T-cell (primary cell): ENCODE results near the gene KIF5C. TPM values are rescaled to one million over a fixed set of nuclear protein-coding genes. Genes with fewer than 3 reads are reported as not detected.

Experiments used
- ATAC-seq, 4 experiments: fragments of 200-7000 bp in 3 of 4; fragments of 150-1000 bp in 1 of 4; cut with Tn5 transposase; replicated peaks in 1 of 4; 1 replicate in 3 of 4; 2 replicates in 1 of 4; pipeline ENCODE4 v1.10.0; 2021; ENCODE audit warnings: moderate library complexity in 3 of 4, mild to moderate bottlenecking in 2 of 4, moderate number of reproducible peaks in 1 of 4
- CTCF ChIA-PET, 2 donors: fragments of 300-600 bp; sonication (Branson Sonifier 250); formaldehyde crosslinking; loops; one replicate each; lab custom pipeline; 2022; ENCODE audit warnings: antibody characterized with exemption in 2 of 2; lab: Charles Lee
- POLR2A ChIA-PET, 2 donors: fragments of 300-600 bp; sonication (Branson Sonifier 250); formaldehyde crosslinking; loops; one replicate each; lab custom pipeline; 2022; ENCODE audit warnings: antibody characterized with exemption in 2 of 2; lab: Charles Lee
- DNase-seq, 35 experiments: peaks; one replicate each; pipeline versions ENCODE4 v3.0.0 to v3.0.0-alpha.2; 2013 to 2023
- H3K27ac ChIP-seq: one replicate; pipeline ENCODE4 v1.5.1; 2013; ENCODE audit warnings: low read length
- H3K27me3 ChIP-seq, 2 experiments: replicated peaks in 1 of 2; 1 replicate in 1 of 2; 2 replicates in 1 of 2; pipeline versions ENCODE4 v1.6.1 to v1.7.0; 2013; ENCODE audit warnings: low read length in 1 of 2, mixed read lengths in 1 of 2; ENCODE audit not compliant: control insufficient read depth in 2 of 2, insufficient read depth in 2 of 2; ENCODE audit errors: extremely low read depth in 1 of 2
- H3K36me3 ChIP-seq, 2 donors: 1 replicate in 1 of 2; 2 replicates in 1 of 2; pipeline versions ENCODE4 v1.6.1 to v1.7.0; 2013; ENCODE audit warnings: low read length in 1 of 2; ENCODE audit not compliant: control insufficient read depth in 2 of 2, insufficient read depth in 1 of 2; ENCODE audit errors: extremely low read depth in 1 of 2
- H3K4me1 ChIP-seq, 2 experiments: 1 replicate in 1 of 2; 2 replicates in 1 of 2; pipeline versions ENCODE4 v1.6.1 to v1.7.0; 2013; ENCODE audit warnings: low read length in 2 of 2, mixed read lengths in 1 of 2; ENCODE audit not compliant: insufficient read depth in 2 of 2, control insufficient read depth in 1 of 2; ENCODE audit errors: extremely low read depth in 1 of 2
- H3K4me3 ChIP-seq, 2 donors: 1 replicate in 1 of 2; 2 replicates in 1 of 2; pipeline versions ENCODE4 v1.5.1 to v1.7.0; 2013; ENCODE audit warnings: mild to moderate bottlenecking in 2 of 2, low read length in 1 of 2, moderate library complexity in 1 of 2; ENCODE audit not compliant: control insufficient read depth in 1 of 2; ENCODE audit errors: extremely low read depth in 1 of 2
- H3K9me3 ChIP-seq: 2 replicates; pipeline ENCODE4 v1.7.0; 2013
- H3K27ac Mint-ChIP-seq, 2 donors: one replicate each; pipeline ENCODE4 v1.8.0; 2020 to 2021; ENCODE audit warnings: mild to moderate bottlenecking in 2 of 2, mixed read lengths in 2 of 2
- H3K27me3 Mint-ChIP-seq, 2 donors: one replicate each; pipeline ENCODE4 v1.8.0; 2021 to 2022; ENCODE audit warnings: mixed read lengths in 2 of 2
- H3K36me3 Mint-ChIP-seq: one replicate; pipeline ENCODE4 v1.8.0; 2021; ENCODE audit warnings: mixed read lengths
- H3K4me1 Mint-ChIP-seq, 3 donors: one replicate each; pipeline ENCODE4 v1.8.0; 2020 to 2022; ENCODE audit warnings: mixed read lengths in 3 of 3, mild to moderate bottlenecking in 1 of 3
- H3K4me3 Mint-ChIP-seq, 3 donors: one replicate each; pipeline ENCODE4 v1.8.0; 2020 to 2022; ENCODE audit warnings: mild to moderate bottlenecking in 3 of 3, mixed read lengths in 3 of 3, moderate library complexity in 3 of 3
- H3K9me3 Mint-ChIP-seq, 3 donors: one replicate each; pipeline ENCODE4 v1.8.0; 2020 to 2022; ENCODE audit warnings: mixed read lengths in 3 of 3
- WGBS: methylation state at CpG from one replicate; pipeline ENCODE4 v1.1.5; 2013; ENCODE audit warnings: missing lambda C conversion rate; ENCODE audit not compliant: insufficient coverage; 5-methylcytosine and 5-hydroxymethylcytosine counted together
- total RNA-seq, 35 experiments: library from RNA in 6 of 35; stranded (reverse) in 6 of 35; fragments of 120-200 nt in 1 of 35; gene quantifications; one replicate each; pipeline versions ENCODE4 v1.2.1 to v1.2.4 and lab custom pipeline; 2013 to 2026

The KIF5C gene
- total RNA-seq, 5 donors from 2014 or later (not counting 1 experiment from before 2014, with no cell fraction given) = 9.4 to 17.0 (median 14.7) TPM

GRCh38 chr2:149029307-149029965 is 154.4 kb downstream of the KIF5C start:
- Mint-ChIP-seq H3K4me1 (peaks cover 0 to 7% (median 4%) of the 10 kb centered on the region in 3 donors), H3K4me3 (no peak overlapping the region)
- POLR2A ChIA-PET = no interaction called here

DNA sequence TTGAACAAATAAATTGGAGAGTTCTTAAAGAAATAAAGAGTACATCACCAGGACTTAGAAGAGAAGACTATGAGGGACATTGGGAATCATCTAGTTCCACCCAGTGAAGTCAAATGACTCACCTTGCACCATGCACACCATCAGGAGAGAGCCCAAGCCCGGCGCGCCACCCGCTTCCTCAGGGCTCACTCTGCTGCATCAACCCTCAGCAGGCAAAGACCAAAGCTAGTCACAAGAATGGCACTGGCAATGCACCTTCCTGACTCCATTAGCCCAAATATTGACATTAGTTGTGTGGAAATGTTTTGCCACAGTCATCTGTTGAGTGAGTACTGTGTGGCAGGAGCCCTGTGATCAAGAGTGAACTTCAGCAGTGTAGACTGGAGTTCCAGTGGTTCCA is 156.4 kb downstream of the KIF5C start:
- H3K4me1 Mint-ChIP-seq = peaks cover 0 to 7% (median 4%) of the 10 kb centered on the region in 3 donors
- Histone ChIP-seq H3K36me3 (no peaks in the 10 kb centered on the region), H3K9me3 (no peaks in the 10 kb centered on the region), H3K4me1 (no peaks in the 10 kb centered on the region), H3K27me3 (peaks cover 0 to 16% of the 10 kb centered on the region in 2 experiments), H3K27ac (no peak overlapping the region), H3K4me3 (no peak overlapping the region)
- ATAC-seq = no peak
- CTCF ChIA-PET = interaction anchor here in 1 of 2 donors (0.5 to 1.5 kb wide), 2 partner anchors 14 to 1985 kb away, joined by 4 to 5 read pairs; no protein-coding TSS in a partner anchor
- no CpG with 5 or more reads among the region's 4 CpGs for WGBS
- peaks cover 12 to 20% of the 10 kb centered on the region in 2 donors for H3K27me3 Mint-ChIP-seq
- H3K4me3 Mint-ChIP-seq = no peak overlapping the region
- POLR2A ChIA-PET = no interaction called here
- H3K36me3 Mint-ChIP-seq = no peaks in the 10 kb centered on the region
- no peak overlapping the region for H3K27ac Mint-ChIP-seq
- H3K9me3 Mint-ChIP-seq = no peaks in the 10 kb centered on the region
- DNase-seq = no peak

More at GRCh38 chr2:149029307-149029965, 154.4 kb downstream of the KIF5C start:
- Mint-ChIP-seq H3K36me3 (no peaks in the 10 kb centered on the region), H3K27me3 (peaks cover 8 to 15% of the 10 kb centered on the region in 2 donors), H3K9me3 (no peaks in the 10 kb centered on the region), H3K27ac (no peak overlapping the region)
- Histone ChIP-seq H3K27me3 (peaks cover 0 to 12% of the 10 kb centered on the region in 2 experiments), H3K9me3 (no peaks in the 10 kb centered on the region), H3K36me3 (no peaks in the 10 kb centered on the region), H3K4me1 (no peaks in the 10 kb centered on the region), H3K4me3 (no peak overlapping the region), H3K27ac (no peak overlapping the region)
- CTCF ChIA-PET = interaction anchor here (0.6 to 1.7 kb wide), 3 partner anchors 11 to 13 kb away, joined by 3 to 7 read pairs (median 3); no protein-coding TSS in a partner anchor
- DNase-seq (no peak), ATAC-seq (no peak)
- 95% methylated on average over 4 of the region's 11 CpGs for WGBS

DNA sequence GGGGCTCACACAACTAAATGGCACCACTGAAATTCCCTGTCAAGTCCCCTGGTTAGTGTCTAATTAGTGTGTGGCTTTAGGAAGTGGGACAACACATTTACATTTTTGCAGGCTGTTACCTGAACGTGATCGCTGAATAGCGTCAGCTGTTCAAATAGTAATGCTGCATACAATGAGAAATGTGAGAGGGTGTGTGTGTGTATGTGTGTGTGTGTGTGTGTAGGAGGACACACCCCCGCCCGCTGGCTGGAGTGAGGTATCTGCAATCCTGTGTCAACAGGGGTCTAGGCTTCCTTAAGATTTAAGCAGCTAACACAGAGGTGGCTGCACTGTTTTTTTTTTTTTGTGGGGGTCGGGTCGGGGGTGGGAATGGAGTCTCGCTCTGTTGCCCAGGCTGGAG is 158.7 kb downstream of the KIF5C start:
- H3K4me1 Mint-ChIP-seq = peaks cover 4 to 12% (median 6%) of the 10 kb centered on the region in 3 donors
- no peaks in the 10 kb centered on the region for H3K36me3 Mint-ChIP-seq
- peaks cover 21 to 38% of the 10 kb centered on the region in 2 donors for H3K27me3 Mint-ChIP-seq
- Histone ChIP-seq H3K9me3 (no peaks in the 10 kb centered on the region), H3K27ac (no peak overlapping the region), H3K4me3 (no peak overlapping the region), H3K4me1 (no peaks in the 10 kb centered on the region), H3K36me3 (no peaks in the 10 kb centered on the region), H3K27me3 (peaks cover 3 to 36% of the 10 kb centered on the region in 2 experiments)
- ChIA-PET CTCF (interaction anchor here in 1 of 2 donors (0.6 kb wide), 2 partner anchors 141 to 1053 kb away, joined by 4 to 5 read pairs; no protein-coding TSS in a partner anchor), POLR2A (no interaction called here)
- H3K4me3 Mint-ChIP-seq = no peak overlapping the region
- no peak overlapping the region for H3K27ac Mint-ChIP-seq
- no peak for DNase-seq
- H3K9me3 Mint-ChIP-seq = no peaks in the 10 kb centered on the region
- WGBS = 97% methylated on average over 5 of the region's 8 CpGs
- no peak for ATAC-seq

- Histone ChIP-seq H3K27me3 (peaks cover 3 to 41% of the 10 kb centered on the region in 2 experiments), H3K4me3 (no peak overlapping the region), H3K4me1 (peaks cover 0 to 4% of the 10 kb centered on the region in 2 experiments), H3K36me3 (no peaks in the 10 kb centered on the region), H3K9me3 (no peaks in the 10 kb centered on the region), H3K27ac (no peak overlapping the region)
- 62% methylated on average over 3 of the region's 6 CpGs for WGBS
- Mint-ChIP-seq H3K9me3 (no peaks in the 10 kb centered on the region), H3K27ac (no peak overlapping the region), H3K4me3 (no peak overlapping the region), H3K27me3 (peaks cover 21 to 43% of the 10 kb centered on the region in 2 donors), H3K36me3 (no peaks in the 10 kb centered on the region), H3K4me1 (peaks cover 6 to 13% (median 9%) of the 10 kb centered on the region in 3 donors)
- POLR2A ChIA-PET = no interaction called here
- ATAC-seq (no peak), DNase-seq (no peak)
- CTCF ChIA-PET = interaction anchor here in 1 of 2 donors (0.6 kb wide), 1 partner anchor 1054 kb away, joined by 4 read pairs; no protein-coding TSS in a partner anchor
Observed at GRCh38 chr2:149034406-149034805, 159.4 kb downstream of the KIF5C start.

- Histone ChIP-seq H3K4me1 (peaks cover 0 to 4% of the 10 kb centered on the region in 2 experiments), H3K36me3 (no peaks in the 10 kb centered on the region), H3K27me3 (peaks cover 5 to 56% of the 10 kb centered on the region in 2 experiments), H3K27ac (no peak overlapping the region), H3K9me3 (no peaks in the 10 kb centered on the region), H3K4me3 (no peak overlapping the region)
- no peak overlapping the region for H3K27ac Mint-ChIP-seq
- H3K36me3 Mint-ChIP-seq = no peaks in the 10 kb centered on the region
- ATAC-seq (no peak), DNase-seq (no peak)
- H3K4me1 Mint-ChIP-seq = peaks cover 6 to 13% (median 9%) of the 10 kb centered on the region in 3 donors
- ChIA-PET POLR2A (no interaction called here), CTCF (no interaction called here)
- WGBS = 76% methylated on average over 2 of the region's 4 CpGs
- H3K4me3 Mint-ChIP-seq = peak overlapping the region in 1 of 3 donors; percentile 26
- H3K27me3 Mint-ChIP-seq = peaks cover 36 to 59% of the 10 kb centered on the region in 2 donors
- no peaks in the 10 kb centered on the region for H3K9me3 Mint-ChIP-seq
Observed at GRCh38 chr2:149036507-149037293, 161.7 kb downstream of the KIF5C start.

GRCh38 chr2:149037851-149038250 is 162.8 kb downstream of the KIF5C start:
- no peak overlapping the region for H3K27ac Mint-ChIP-seq
- CTCF ChIA-PET = no interaction called here

More at GRCh38 chr2:149037851-149038250, 162.8 kb downstream of the KIF5C start:
- Mint-ChIP-seq H3K27me3 (peaks cover 39 to 56% of the 10 kb centered on the region in 2 donors), H3K4me1 (peaks cover 5 to 6% (median 6%) of the 10 kb centered on the region in 3 donors), H3K4me3 (peak overlapping the region in 2 of 3 donors; percentile 25 to 34), H3K9me3 (no peaks in the 10 kb centered on the region), H3K36me3 (no peaks in the 10 kb centered on the region)
- Histone ChIP-seq H3K9me3 (no peaks in the 10 kb centered on the region), H3K36me3 (no peaks in the 10 kb centered on the region), H3K4me3 (no peak overlapping the region), H3K4me1 (peaks cover 0 to 4% of the 10 kb centered on the region in 2 experiments), H3K27me3 (peaks cover 5 to 52% of the 10 kb centered on the region in 2 experiments), H3K27ac (no peak overlapping the region)
- 63% methylated on average over 3 of the region's 8 CpGs for WGBS
- DNase-seq (no peak), ATAC-seq (no peak)
- POLR2A ChIA-PET = no interaction called here
